Spleen (tissue), 7 donors: ENCODE measurements around the gene F8.

Experiments used
- POLR2A ChIP-seq, 3 donors: fragments of 450-650 bp; IDR thresholded peaks; one replicate each; pipeline ENCODE4 v1.5.1; 2017; ENCODE audit warnings: antibody characterized with exemption in 3 of 3, mild to moderate bottlenecking in 1 of 3
- POLR2AphosphoS5 ChIP-seq, 3 donors: sonication (generic); formaldehyde crosslinking; IDR thresholded peaks; one replicate each; pipeline ENCODE4 v1.5.1; 2017; ENCODE audit warnings: antibody characterized with exemption in 3 of 3
- TF ChIP-seq, protein P1 (sequence below), 11 experiments: fragments of 200-600 bp in 7 of 11; fragments of 450-650 bp in 4 of 11; sonication (generic) in 4 of 11; IDR thresholded peaks in 8 of 11; conservative IDR thresholded peaks in 3 of 11; 1 replicate in 7 of 11; 2 replicates in 4 of 11; pipeline versions ENCODE4 v1.4.0 to v1.8.0; 2016 to 2021; ENCODE audit warnings: antibody characterized with exemption in 11 of 11, inconsistent platforms in 4 of 11, mild to moderate bottlenecking in 1 of 11
- donor health status: DM: no; HTN: no; CAD: no; lungs with moderate emphysema.
- donor health status: DM: no; HTN: no; CAD: no.
- donor health status: DM: no; HTN: no; CAD: no.

DNA sequence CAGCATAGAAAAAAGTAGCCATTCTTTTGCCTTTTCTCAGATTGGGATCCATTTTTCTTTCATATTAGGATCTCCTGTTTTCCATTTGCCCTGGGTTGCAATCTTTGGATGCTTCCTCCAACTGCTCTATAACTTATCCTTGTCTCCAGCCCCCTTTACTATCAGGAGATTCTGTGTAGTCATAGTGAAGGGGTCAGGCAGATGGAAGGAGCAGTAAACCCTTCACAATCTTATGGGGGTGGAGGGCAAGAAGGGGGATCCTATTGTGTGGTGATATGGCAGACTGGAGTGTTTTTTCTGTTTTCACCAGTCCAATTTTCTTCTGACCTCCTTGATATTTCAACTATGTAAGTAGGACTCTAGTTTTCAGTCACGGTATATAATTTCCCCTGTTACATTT lies 186.4 kb downstream of the F8 start:
- TF ChIP-seq, protein P1, sequence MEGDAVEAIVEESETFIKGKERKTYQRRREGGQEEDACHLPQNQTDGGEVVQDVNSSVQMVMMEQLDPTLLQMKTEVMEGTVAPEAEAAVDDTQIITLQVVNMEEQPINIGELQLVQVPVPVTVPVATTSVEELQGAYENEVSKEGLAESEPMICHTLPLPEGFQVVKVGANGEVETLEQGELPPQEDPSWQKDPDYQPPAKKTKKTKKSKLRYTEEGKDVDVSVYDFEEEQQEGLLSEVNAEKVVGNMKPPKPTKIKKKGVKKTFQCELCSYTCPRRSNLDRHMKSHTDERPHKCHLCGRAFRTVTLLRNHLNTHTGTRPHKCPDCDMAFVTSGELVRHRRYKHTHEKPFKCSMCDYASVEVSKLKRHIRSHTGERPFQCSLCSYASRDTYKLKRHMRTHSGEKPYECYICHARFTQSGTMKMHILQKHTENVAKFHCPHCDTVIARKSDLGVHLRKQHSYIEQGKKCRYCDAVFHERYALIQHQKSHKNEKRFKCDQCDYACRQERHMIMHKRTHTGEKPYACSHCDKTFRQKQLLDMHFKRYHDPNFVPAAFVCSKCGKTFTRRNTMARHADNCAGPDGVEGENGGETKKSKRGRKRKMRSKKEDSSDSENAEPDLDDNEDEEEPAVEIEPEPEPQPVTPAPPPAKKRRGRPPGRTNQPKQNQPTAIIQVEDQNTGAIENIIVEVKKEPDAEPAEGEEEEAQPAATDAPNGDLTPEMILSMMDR (IDR thresholded peaks at IDR 0.05 in 8 of 11, conservative IDR thresholded peaks at IDR 0.05 in 3 of 11) = no peak
- TF ChIP-seq POLR2A (IDR thresholded peaks at IDR 0.05) = no peak
- no peak for TF ChIP-seq POLR2AphosphoS5 (IDR thresholded peaks at IDR 0.05)
